H1 (cell line): Measurements from ENCODE around the gene RMRP. TPM values are rescaled to one million over a fixed set of nuclear protein-coding genes. Genes with fewer than 3 reads are reported as not detected.

Experiments
- CTCF ChIA-PET: fragments of 300-600 bp; sonication (Branson Sonifier 250); formaldehyde crosslinking; loops from one replicate; lab custom pipeline; 2021; ENCODE audit not compliant: partially characterized antibody; lab: Charles Lee
- POLR2A ChIA-PET: fragments of 300-600 bp; sonication (Branson Sonifier 250); formaldehyde crosslinking; loops from one replicate; lab custom pipeline; 2021; ENCODE audit warnings: inconsistent platforms; ENCODE audit not compliant: partially characterized antibody; lab: Charles Lee
- DNase-seq, 2 experiments: peaks; one replicate each; pipeline versions ENCODE4 v3.0.0 to v3.0.0-alpha.2; 2010 to 2022; ENCODE audit warnings: low spot score in 2 of 2, low read depth in 1 of 2, mixed read lengths in 1 of 2
- FAIRE-seq: peaks from 2 replicates; lab custom pipeline; 2011; peaks lifted over from hg19 to GRCh38; lab: Jason Lieb, UNC
- H2AFZ ChIP-seq: 2 replicates; pipeline ENCODE4 v1.8.1; 2012; ENCODE audit warnings: low read length, inconsistent platforms
- H2AK5ac ChIP-seq: 2 replicates; pipeline ENCODE4 v1.6.1; 2013; ENCODE audit warnings: low read depth, low read length
- H2BK120ac ChIP-seq: replicated peaks from 2 replicates; pipeline ENCODE3; 2013; ENCODE audit warnings: low read depth, low read length, inconsistent platforms
- H2BK12ac ChIP-seq: 2 replicates; pipeline ENCODE4 v1.6.1; 2013; ENCODE audit warnings: low read depth, low read length
- H2BK15ac ChIP-seq: 2 replicates; pipeline ENCODE4 v1.6.1; 2013; ENCODE audit warnings: low read length
- H2BK20ac ChIP-seq: 2 replicates; pipeline ENCODE4 v1.6.1; 2013; ENCODE audit warnings: low read length
- H2BK5ac ChIP-seq: 2 replicates; pipeline ENCODE4 v1.6.1; 2013; ENCODE audit warnings: low read depth, low read length
- H3K14ac ChIP-seq: 2 replicates; pipeline ENCODE4 v1.6.1; 2013; ENCODE audit warnings: inconsistent platforms; ENCODE audit not compliant: insufficient read length
- H3K18ac ChIP-seq: 2 replicates; pipeline ENCODE4 v1.6.1; 2013; ENCODE audit warnings: low read length; ENCODE audit errors: extremely low read depth
- H3K23ac ChIP-seq: 2 replicates; pipeline ENCODE4 v1.6.1; 2013; ENCODE audit warnings: inconsistent platforms; ENCODE audit not compliant: insufficient read length
- H3K23me2 ChIP-seq: 2 replicates; pipeline ENCODE4 v1.6.1; 2013; ENCODE audit warnings: low read depth, low read length
- H3K27ac ChIP-seq: 2 replicates; pipeline ENCODE4 v1.6.1; 2011; ENCODE audit warnings: low read depth, low read length, inconsistent platforms
- H3K27me3 ChIP-seq, 4 experiments: replicated peaks in 1 of 4; 1 replicate in 1 of 4; 2 replicates in 3 of 4; pipeline versions ENCODE4 v1.6.1 to v1.8.1; 2011 to 2013; ENCODE audit warnings: low read length in 3 of 4, mild to moderate bottlenecking in 3 of 4, inconsistent platforms in 2 of 4, mixed read lengths in 2 of 4, moderate library complexity in 1 of 4; ENCODE audit not compliant: control insufficient read depth in 3 of 4, insufficient read depth in 3 of 4; ENCODE audit errors: extremely low read depth in 1 of 4
- H3K36me3 ChIP-seq, 4 experiments: 2 replicates each; pipeline versions ENCODE4 v1.6.1 to v1.8.1; 2011 to 2013; ENCODE audit warnings: mild to moderate bottlenecking in 4 of 4, low read length in 3 of 4, moderate library complexity in 2 of 4, control low read depth in 1 of 4, inconsistent platforms in 1 of 4; ENCODE audit not compliant: insufficient read depth in 4 of 4, control insufficient read depth in 2 of 4
- H3K4ac ChIP-seq: replicated peaks from 2 replicates; pipeline ENCODE3; 2013; ENCODE audit warnings: low read length, low read depth, mixed read lengths, inconsistent platforms; ENCODE audit not compliant: insufficient read length
- H3K4me1 ChIP-seq, 4 experiments: replicated peaks in 1 of 4; 1 replicate in 1 of 4; 2 replicates in 3 of 4; pipeline versions ENCODE4 v1.6.1 to v1.8.1; 2011 to 2013; ENCODE audit warnings: low read length in 3 of 4, inconsistent platforms in 2 of 4, mixed read lengths in 1 of 4; ENCODE audit not compliant: insufficient read depth in 4 of 4, control insufficient read depth in 3 of 4
- H3K4me2 ChIP-seq, 2 experiments: 2 replicates each; pipeline versions ENCODE4 v1.6.1 to v1.8.1; 2011 to 2013; ENCODE audit warnings: low read depth in 2 of 2, low read length in 2 of 2, control low read depth in 1 of 2, inconsistent platforms in 1 of 2, mild to moderate bottlenecking in 1 of 2; ENCODE audit not compliant: insufficient read depth in 1 of 2
- H3K4me3 ChIP-seq, 4 experiments: fragments of 200-600, 300-600 bp in 1 of 4; sonication (generic), shearing (Covaris generic), sonication (Bioruptor Twin) in 1 of 4; 2 replicates each; pipeline versions ENCODE4 v1.5.1 to v1.8.1; 2011 to 2016; ENCODE audit warnings: low read length in 4 of 4, low read depth in 3 of 4, control low read depth in 2 of 4, inconsistent platforms in 2 of 4, mild to moderate bottlenecking in 2 of 4, mixed read lengths in 1 of 4, moderate library complexity in 1 of 4; ENCODE audit not compliant: insufficient read depth in 2 of 4; ENCODE audit errors: extremely low read depth in 1 of 4
- H3K56ac ChIP-seq: replicated peaks from 2 replicates; pipeline ENCODE3; 2013; ENCODE audit warnings: low read depth, mild to moderate bottlenecking, mixed read lengths, low read length, inconsistent platforms; ENCODE audit not compliant: insufficient read length
- H3K79me1 ChIP-seq: 2 replicates; pipeline ENCODE4 v1.6.1; 2013; ENCODE audit warnings: low read depth, low read length, control low read depth
- H3K79me2 ChIP-seq, 2 experiments: 2 replicates each; pipeline versions ENCODE4 v1.6.1 to v1.8.1; 2012 to 2013; ENCODE audit warnings: low read length in 2 of 2, mild to moderate bottlenecking in 2 of 2, inconsistent platforms in 1 of 2; ENCODE audit not compliant: insufficient read depth in 2 of 2, control insufficient read depth in 1 of 2
- H3K9ac ChIP-seq, 4 experiments: replicated peaks in 1 of 4; 1 replicate in 1 of 4; 2 replicates in 3 of 4; pipeline versions ENCODE4 v1.6.1 to v1.8.1; 2011 to 2013; ENCODE audit warnings: low read depth in 3 of 4, low read length in 3 of 4, control low read depth in 2 of 4, mild to moderate bottlenecking in 2 of 4, moderate library complexity in 2 of 4, inconsistent platforms in 1 of 4; ENCODE audit errors: extremely low read depth in 1 of 4
- H3K9me3 ChIP-seq, 2 experiments: 2 replicates each; pipeline versions ENCODE4 v1.6.1 to v1.8.1; 2012 to 2013; ENCODE audit warnings: mild to moderate bottlenecking in 2 of 2, moderate library complexity in 2 of 2, control low read depth in 1 of 2, inconsistent platforms in 1 of 2, low read depth in 1 of 2, low read length in 1 of 2, mixed read lengths in 1 of 2; ENCODE audit not compliant: insufficient read depth in 2 of 2
- H4K20me1 ChIP-seq, 2 experiments: replicated peaks in 1 of 2; 2 replicates each; pipeline versions ENCODE3 to v1.8.1; 2011 to 2013; ENCODE audit warnings: inconsistent platforms in 2 of 2, low read length in 2 of 2, mild to moderate bottlenecking in 1 of 2; ENCODE audit not compliant: insufficient read depth in 2 of 2, control insufficient read depth in 1 of 2
- H4K5ac ChIP-seq: 2 replicates; pipeline ENCODE4 v1.6.1; 2013; ENCODE audit warnings: low read length, low read depth, mixed read lengths, inconsistent platforms; ENCODE audit not compliant: insufficient read length
- H4K8ac ChIP-seq: 2 replicates; pipeline ENCODE4 v1.8.0; 2013; ENCODE audit warnings: mild to moderate bottlenecking, moderate library complexity, low read length, inconsistent platforms; ENCODE audit not compliant: insufficient read depth; ENCODE audit errors: extremely low read depth
- H4K91ac ChIP-seq: replicated peaks from 2 replicates; pipeline ENCODE3; 2013; ENCODE audit warnings: low read length, mixed read lengths, inconsistent platforms; ENCODE audit not compliant: insufficient read length
- CBX5 ChIP-seq: fragments of 300-800, 300-1000 bp; sonication (generic); IDR thresholded peaks from 2 replicates; pipeline ENCODE4 v1.7.1; 2016; ENCODE audit warnings: antibody characterized with exemption, low read length, low read depth
- FOSL1 ChIP-seq: IDR thresholded peaks from 2 replicates; pipeline ENCODE4 v1.6.1; 2011; ENCODE audit warnings: mild to moderate bottlenecking, low read depth, low read length, moderate library complexity; ENCODE audit not compliant: insufficient read depth
- KDM5A ChIP-seq: fragments of 200-600 bp; IDR thresholded peaks from 2 replicates; pipeline ENCODE4 v1.7.1; 2012; ENCODE audit warnings: mild to moderate bottlenecking, low read length, inconsistent platforms, mixed read lengths
- USF2 ChIP-seq: IDR thresholded peaks from 2 replicates; pipeline ENCODE4 v1.6.1; 2011; ENCODE audit warnings: low read length, improper control_type of control experiment
- WGBS, 2 experiments: shearing (Covaris generic) in 1 of 2; methylation state at CpG; one replicate each; pipeline versions ENCODE4 v1.1.6 to v1.1.7; 2013 to 2015; ENCODE audit warnings: low lambda C conversion rate in 2 of 2, mixed read lengths in 2 of 2, inconsistent platforms in 1 of 2, low coverage in 1 of 2, missing lambda C conversion rate in 1 of 2; ENCODE audit not compliant: insufficient replicate concordance in 2 of 2, insufficient coverage in 1 of 2, insufficient read length in 1 of 2; ENCODE audit errors: extremely low coverage in 1 of 2, missing lambda C conversion rate in 1 of 2; 5-methylcytosine and 5-hydroxymethylcytosine counted together
- polyA plus RNA-seq, 7 experiments: library from polyadenylated mRNA; depleted of rRNA in 3 of 7; stranded (reverse) in 5 of 7; unstranded in 2 of 7; fragments of >200 nt in 5 of 7; fragments of 200-250 nt in 2 of 7; gene quantifications; 1 replicate in 5 of 7; 2 replicates in 1 of 7; 4 replicates in 1 of 7; pipeline versions ENCODE4 v1.2.1 to v1.2.3, GENCODE V29; 2011 to 2013; ENCODE audit warnings: missing spikeins in 2 of 7, mixed read lengths in 2 of 7
- total RNA-seq: library from RNA; stranded (reverse); fragmentation: NEBNext Ultra II Directional; extraction: Animal tissue kit (Norgen Biotek cat#: 25700); gene quantifications from 2 replicates; pipeline ENCODE4 v1.2.1, GENCODE V29; 2021

The RMRP gene
- total and polyA plus RNA-seq, 2 of the 8 experiments (the other 6 are each of a cell fraction or from before 2014, with no cell fraction given): 169 to 14,987 TPM

GRCh38 chr9:35609001-35609819 is 48.6 kb downstream of the RMRP start:
- TF ChIP-seq CBX5: no peak
- no peak for TF ChIP-seq USF2
- TF ChIP-seq KDM5A: no peak
- TF ChIP-seq FOSL1: no peak
- H2BK120ac ChIP-seq: no peak overlapping the region
- CTCF ChIA-PET: interaction anchor here (0.7 to 6.1 kb wide), 11 partner anchors 11 to 1133 kb away, joined by 3 to 47 read pairs (median 5); partner anchors contain the start of genes ARHGEF39, CCDC107 and RMRP
- H3K23ac ChIP-seq: no peak overlapping the region
- peaks cover 0 to 3% (median under 1%) of the 10 kb centered on the region in 4 experiments; a peak in 3 of 7 replicates for H3K4me1 ChIP-seq
- no peak overlapping the region for H2BK15ac ChIP-seq
- no peak overlapping the region for H3K56ac ChIP-seq
- H3K4ac ChIP-seq: no peak overlapping the region
- H3K27me3 ChIP-seq: no peaks in the 10 kb centered on the region
- H3K23me2 ChIP-seq: peaks cover 12% of the 10 kb centered on the region
- H2AFZ ChIP-seq: no peak overlapping the region
- no peak overlapping the region for H3K27ac ChIP-seq
- H3K79me1 ChIP-seq: no peaks in the 10 kb centered on the region
- no peak overlapping the region for H3K18ac ChIP-seq
- no peak for FAIRE-seq
- peaks cover 3 to 12% (median 9%) of the 10 kb centered on the region in 4 experiments; a peak in 5 of 8 replicates for H3K36me3 ChIP-seq
- no peak overlapping the region for H3K4me3 ChIP-seq
- POLR2A ChIA-PET: interaction anchor here (1.0 kb wide), 1 partner anchor 72 kb away, joined by 3 read pairs; no protein-coding TSS in a partner anchor
- no peak overlapping the region for H2BK20ac ChIP-seq
- no peaks in the 10 kb centered on the region for H3K9me3 ChIP-seq
- WGBS, 2 experiments: 86% methylated on average over 28 of the region's 31 CpGs; no CpG with 5 or more reads in 1 of the 2 experiments
- H2BK12ac ChIP-seq: no peak overlapping the region
- H4K91ac ChIP-seq: no peak overlapping the region
- H3K4me2 ChIP-seq: no peak overlapping the region
- peaks cover 0 to 15% of the 10 kb centered on the region in 2 experiments for H4K20me1 ChIP-seq
- H3K79me2 ChIP-seq: peaks cover 0 to 2% of the 10 kb centered on the region in 2 experiments; a peak in 1 of 4 replicates
- no peak overlapping the region for H2AK5ac ChIP-seq
- no peak for DNase-seq
- no peak overlapping the region for H4K5ac ChIP-seq
- no peak overlapping the region for H2BK5ac ChIP-seq
- no peak overlapping the region for H3K9ac ChIP-seq
- no peak overlapping the region for H3K14ac ChIP-seq
- no peak overlapping the region for H4K8ac ChIP-seq
